SK-N-SH (cell line): ENCODE measurements around the gene RAB3C. TPM values are rescaled to one million over a fixed set of nuclear protein-coding genes. Genes with fewer than 3 reads are reported as not detected.

Experiments used
- CTCF ChIA-PET: fragments of 300-600, 350-600 bp; formaldehyde crosslinking; extraction: SDS; loops from one replicate; lab custom pipeline; 2021; lab: Yijun Ruan, JAX
- POLR2A ChIA-PET: fragments of 350-600 bp; sonication (Branson Sonifier 250); formaldehyde crosslinking; extraction: SDS; loops from one replicate; lab custom pipeline; 2020; ENCODE audit warnings: antibody characterized with exemption, inconsistent platforms; lab: Yijun Ruan, JAX
- DNase-seq: peaks from one replicate; pipeline ENCODE4 v3.0.0; 2012
- H2AFZ ChIP-seq: fragments of 200-600 bp; sonication (generic); 2 replicates; pipeline ENCODE4 v1.8.1; 2016; ENCODE audit warnings: antibody characterized with exemption, mild to moderate bottlenecking, low read depth
- H3F3A ChIP-seq: fragments of 200-600 bp; sonication (generic); replicated peaks from 2 replicates; pipeline ENCODE3; 2016; ENCODE audit warnings: antibody characterized with exemption, mild to moderate bottlenecking; ENCODE audit not compliant: insufficient read depth
- H3K27ac ChIP-seq, 2 experiments: fragments of 200-500 bp in 1 of 2; fragments of 200-600 bp in 1 of 2; sonication (Bioruptor generic) in 1 of 2; sonication (generic), shearing (Covaris generic) in 1 of 2; 2 replicates each; pipeline versions ENCODE4 v1.5.1 to v1.6.1; 2014 to 2016; ENCODE audit warnings: low read depth in 2 of 2, inconsistent platforms in 1 of 2, low read length in 1 of 2, mild to moderate bottlenecking in 1 of 2, mixed read lengths in 1 of 2
- H3K27me3 ChIP-seq: fragments of 200-600 bp; sonication (generic), shearing (Covaris generic); 2 replicates; pipeline ENCODE4 v1.6.1; 2016; ENCODE audit warnings: mixed run types; ENCODE audit not compliant: insufficient read depth
- H3K36me3 ChIP-seq, 2 experiments: fragments of 200-500 bp in 1 of 2; fragments of 200-600 bp in 1 of 2; sonication (Bioruptor generic) in 1 of 2; sonication (generic) in 1 of 2; replicated peaks in 1 of 2; 2 replicates each; pipeline versions ENCODE3 to v1.5.1; 2014 to 2016; ENCODE audit warnings: low read length in 1 of 2, mild to moderate bottlenecking in 1 of 2; ENCODE audit not compliant: insufficient read depth in 2 of 2, control insufficient read depth in 1 of 2
- H3K4me1 ChIP-seq, 2 experiments: fragments of 200-500 bp in 1 of 2; fragments of 200-600 bp in 1 of 2; sonication (Bioruptor generic) in 1 of 2; sonication (generic), shearing (Covaris generic) in 1 of 2; 2 replicates each; pipeline versions ENCODE4 v1.5.1 to v1.6.1; 2014 to 2016; ENCODE audit warnings: low read depth in 1 of 2, low read length in 1 of 2, mixed run types in 1 of 2; ENCODE audit not compliant: insufficient read depth in 2 of 2, control insufficient read depth in 1 of 2
- H3K4me2 ChIP-seq: fragments of 200-600 bp; sonication (generic), shearing (Covaris generic); 2 replicates; pipeline ENCODE4 v1.6.1; 2017; ENCODE audit warnings: mixed run types
- H3K4me3 ChIP-seq, 2 experiments: fragments of 200-500 bp in 1 of 2; fragments of 200-600 bp in 1 of 2; sonication (Bioruptor generic) in 1 of 2; sonication (generic), shearing (Covaris generic) in 1 of 2; 2 replicates each; pipeline versions ENCODE4 v1.5.1 to v1.8.1; 2014 to 2016; ENCODE audit warnings: low read depth in 2 of 2, inconsistent platforms in 1 of 2, low read length in 1 of 2, mild to moderate bottlenecking in 1 of 2, mixed read lengths in 1 of 2, moderate library complexity in 1 of 2
- H3K79me2 ChIP-seq: fragments of 200-600 bp; sonication (generic); 2 replicates; pipeline ENCODE4 v1.8.1; 2017; ENCODE audit warnings: mild to moderate bottlenecking; ENCODE audit not compliant: insufficient read depth
- H3K9ac ChIP-seq: fragments of 200-600 bp; sonication (generic); 2 replicates; pipeline ENCODE4 v1.6.1; 2017; ENCODE audit warnings: mixed run types
- H3K9me2 ChIP-seq: fragments of 200-600 bp; sonication (generic); 2 replicates; pipeline ENCODE4 v1.6.1; 2017; ENCODE audit warnings: mixed run types
- H3K9me3 ChIP-seq: fragments of 200-600 bp; sonication (generic); 2 replicates; pipeline ENCODE4 v1.6.1; 2017; ENCODE audit warnings: mixed run types, mild to moderate bottlenecking, moderate library complexity
- H4K20me1 ChIP-seq: fragments of 200-600 bp; sonication (generic); 2 replicates; pipeline ENCODE4 v1.6.1; 2017; ENCODE audit warnings: mild to moderate bottlenecking, mixed run types; ENCODE audit not compliant: insufficient read depth
- CTCF ChIP-seq: fragments of 200-600 bp; sonication (generic); IDR thresholded peaks from 2 replicates; pipeline ENCODE4 v1.6.1; 2017; ENCODE audit warnings: antibody characterized with exemption, mild to moderate bottlenecking, moderate library complexity
- EP300 ChIP-seq, 2 experiments: IDR thresholded peaks; 2 replicates each; pipeline versions ENCODE4 v1.4.0 to v1.6.1; 2012; ENCODE audit warnings: borderline replicate concordance in 1 of 2, low read depth in 1 of 2, low read length in 1 of 2
- EZH2phosphoT487 ChIP-seq: fragments of 200-600 bp; sonication (generic); IDR thresholded peaks from 2 replicates; pipeline ENCODE4 v1.6.1; 2017; ENCODE audit warnings: low read depth, mixed run types, mild to moderate bottlenecking, antibody characterized with exemption, moderate library complexity, borderline replicate concordance
- GABPA ChIP-seq: IDR thresholded peaks from 2 replicates; pipeline ENCODE4 v1.4.0; 2012; ENCODE audit warnings: low read depth, mild to moderate bottlenecking
- MEF2A ChIP-seq: IDR thresholded peaks from 2 replicates; pipeline ENCODE4 v1.4.0; 2012; ENCODE audit warnings: low read depth, borderline replicate concordance
- MXI1 ChIP-seq: IDR thresholded peaks from 2 replicates; pipeline ENCODE4 v1.6.1; 2012; ENCODE audit warnings: mild to moderate bottlenecking, low read depth, low read length, improper control_type of control experiment
- NFIC ChIP-seq: IDR thresholded peaks from 2 replicates; pipeline ENCODE4 v1.4.0; 2012; ENCODE audit warnings: borderline replicate concordance
- RAD21 ChIP-seq: IDR thresholded peaks from 2 replicates; pipeline ENCODE4 v1.6.1; 2012; ENCODE audit warnings: mild to moderate bottlenecking, low read length
- RFX5 ChIP-seq: IDR thresholded peaks from 2 replicates; pipeline ENCODE4 v1.6.1; 2012; ENCODE audit warnings: mild to moderate bottlenecking, improper control_type of control experiment, low read length
- RXRA ChIP-seq: IDR thresholded peaks from 2 replicates; pipeline ENCODE4 v1.4.0; 2012; ENCODE audit warnings: low read depth, mild to moderate bottlenecking, borderline replicate concordance
- SIN3A ChIP-seq: IDR thresholded peaks from 2 replicates; pipeline ENCODE4 v1.6.1; 2012; ENCODE audit warnings: low read depth, mild to moderate bottlenecking, low read length, moderate library complexity, borderline replicate concordance
- SMC3 ChIP-seq: IDR thresholded peaks from 2 replicates; pipeline ENCODE4 v1.6.1; 2012; ENCODE audit warnings: low read depth, low read length, improper control_type of control experiment
- TAF1 ChIP-seq: IDR thresholded peaks from 2 replicates; pipeline ENCODE4 v1.6.1; 2012; ENCODE audit warnings: low read depth, mild to moderate bottlenecking, low read length, moderate library complexity, borderline replicate concordance
- TCF12 ChIP-seq: IDR thresholded peaks from 2 replicates; pipeline ENCODE4 v1.4.0; 2012
- TEAD4 ChIP-seq: IDR thresholded peaks from 2 replicates; pipeline ENCODE4 v1.4.0; 2012; ENCODE audit warnings: mild to moderate bottlenecking, borderline replicate concordance; ENCODE audit not compliant: insufficient read depth
- USF1 ChIP-seq: IDR thresholded peaks from 2 replicates; pipeline ENCODE4 v1.4.0; 2012; ENCODE audit warnings: low read depth, borderline replicate concordance
- USF2 ChIP-seq: fragments of 150-350 bp; IDR thresholded peaks from 2 replicates; pipeline ENCODE4 v1.6.1; 2017; ENCODE audit warnings: antibody characterized with exemption, low read length, low read depth, borderline replicate concordance
- YY1 ChIP-seq: IDR thresholded peaks from 2 replicates; pipeline ENCODE4 v1.4.0; 2012; ENCODE audit warnings: low read depth, mild to moderate bottlenecking
- ZBTB33 ChIP-seq: IDR thresholded peaks from 2 replicates; pipeline ENCODE4 v1.4.0; 2012; ENCODE audit warnings: low read depth, borderline replicate concordance
- WGBS: methylation state at CpG from one replicate; pipeline ENCODE4 v1.1.6; 2017; ENCODE audit warnings: low lambda C conversion rate; 5-methylcytosine and 5-hydroxymethylcytosine counted together
- polyA plus RNA-seq, 3 experiments: library from polyadenylated mRNA; depleted of rRNA; stranded (reverse); fragments of >200 nt; gene quantifications; 2 replicates each; pipeline ENCODE4 v1.2.3, GENCODE V29; 2012

Gene RAB3C
- polyA plus RNA-seq, 1 of the 3 experiments (the other 2 are of a cell fraction): 0.03 TPM

- Histone ChIP-seq H3F3A (no peaks in the 10 kb centered on the region), H3K27ac (no peak overlapping the region), H4K20me1 (no peaks in the 10 kb centered on the region), H3K27me3 (no peaks in the 10 kb centered on the region), H3K9me3 (no peaks in the 10 kb centered on the region), H3K36me3 (no peaks in the 10 kb centered on the region), H2AFZ (no peak overlapping the region), H3K9ac (no peak overlapping the region), H3K79me2 (no peaks in the 10 kb centered on the region)
- CTCF ChIA-PET: no interaction called here
- TF ChIP-seq SMC3 (no peak), EZH2phosphoT487 (no peak), CTCF (no peak), SIN3A (no peak), RFX5 (no peak), TEAD4 (no peak), NFIC (no peak), USF1 (no peak), USF2 (no peak), ZBTB33 (no peak), GABPA (no peak), RXRA (no peak)
- TF ChIP-seq, all 33 proteins: peak for 0
- no peak for DNase-seq
- H3K9me2 ChIP-seq: no peaks in the 10 kb centered on the region
- POLR2A ChIA-PET: no interaction called here
- H3K4me2 ChIP-seq: no peak overlapping the region
- H3K4me3 ChIP-seq: no peak overlapping the region
- no peaks in the 10 kb centered on the region; a peak in 1 of 4 replicates for H3K4me1 ChIP-seq
Observed at GRCh38 chr5:58737671-58738070, 154.8 kb downstream of the RAB3C start.

GRCh38 chr5:58738336-58738735 is 155.5 kb downstream of the RAB3C start:
- Histone ChIP-seq H3K9me2 (no peaks in the 10 kb centered on the region), H3K27me3 (no peaks in the 10 kb centered on the region), H3K79me2 (no peaks in the 10 kb centered on the region), H3K9ac (no peak overlapping the region), H3K9me3 (no peaks in the 10 kb centered on the region), H3K27ac (no peak overlapping the region), H3K4me1 (no peaks in the 10 kb centered on the region; a peak in 1 of 4 replicates), H3K4me2 (no peak overlapping the region), H2AFZ (no peak overlapping the region), H3F3A (no peaks in the 10 kb centered on the region), H3K4me3 (no peak overlapping the region), H4K20me1 (no peaks in the 10 kb centered on the region), H3K36me3 (no peaks in the 10 kb centered on the region)
- CTCF ChIA-PET: no interaction called here
- 37% methylated on average over 2 of the region's 2 CpGs for WGBS
- no peak for DNase-seq
- POLR2A ChIA-PET: no interaction called here
- no peak for TF ChIP-seq NFIC
- no peak for TF ChIP-seq YY1
- no peak for TF ChIP-seq TCF12
- no peak for TF ChIP-seq CTCF
- no peak for TF ChIP-seq MXI1
- no peak for TF ChIP-seq MEF2A
- no peak for TF ChIP-seq TAF1
- no peak for TF ChIP-seq ZBTB33
- TF ChIP-seq RAD21: no peak
- TF ChIP-seq EP300 (IDR thresholded peaks at IDR 0.05; ENCODE audit: borderline replicate concordance in 1 of 2, low read depth in 1 of 2, low read length in 1 of 2): no peak
